K562 (cell line): ENCODE measurements around the gene PFKL. TPM values are rescaled to one million over a fixed set of nuclear protein-coding genes. Genes with fewer than 3 reads are reported as not detected.

Source experiments
- CCNT2 ChIP-seq: IDR thresholded peaks from 2 replicates; pipeline ENCODE4 v1.6.1; 2011; ENCODE audit warnings: borderline replicate concordance, low read depth, mild to moderate bottlenecking, moderate library complexity, mixed read lengths, low read length; ENCODE audit not compliant: insufficient read length; ENCODE audit errors: extremely low read depth
- CEBPG ChIP-seq, 3 experiments: fragments of 200-800 bp in 1 of 3; sonication (Bioruptor generic) in 1 of 3; sonication (generic) in 1 of 3; formaldehyde crosslinking in 1 of 3; IDR thresholded peaks in 2 of 3; conservative IDR thresholded peaks in 1 of 3; 2 replicates each; pipeline versions ENCODE4 v1.6.1 to v1.8.0; 2016 to 2022; ENCODE audit warnings: missing compliant biosample characterization in 2 of 3, missing genetic modification characterization in 2 of 3, mild to moderate bottlenecking in 1 of 3, missing genetic modification reagents in 1 of 3
- EP400 ChIP-seq: fragments of 450-650 bp; IDR thresholded peaks from 2 replicates; pipeline ENCODE4 v1.6.1; 2017; ENCODE audit warnings: antibody characterized with exemption, mild to moderate bottlenecking, moderate library complexity
- GTF2E2 ChIP-seq: fragments of 200-800 bp; sonication (Bioruptor generic); IDR thresholded peaks from 2 replicates; pipeline ENCODE4 v1.6.1; 2016; ENCODE audit warnings: missing genetic modification characterization, missing compliant biosample characterization
- KAT8 ChIP-seq: fragments of 450-650 bp; IDR thresholded peaks from 2 replicates; pipeline ENCODE4 v1.6.1; 2016; ENCODE audit warnings: low read depth, mild to moderate bottlenecking
- KHSRP ChIP-seq: fragments of 450-650 bp; IDR thresholded peaks from 2 replicates; pipeline ENCODE4 v1.6.1; 2017
- RAD21 ChIP-seq, 2 experiments: fragments of 250-450 bp in 1 of 2; fragments of 450-650 bp in 1 of 2; sonication (Bioruptor Pico) in 1 of 2; formaldehyde crosslinking in 1 of 2; IDR thresholded peaks in 1 of 2; conservative IDR thresholded peaks in 1 of 2; 2 replicates each; pipeline versions ENCODE4 v1.4.0 to v1.8.0; 2020 to 2022; ENCODE audit warnings: mild to moderate bottlenecking in 2 of 2, moderate library complexity in 1 of 2
- RB1 ChIP-seq: fragments of 450-650 bp; IDR thresholded peaks from 2 replicates; pipeline ENCODE4 v1.6.1; 2017; ENCODE audit warnings: low read depth, mild to moderate bottlenecking
- SAFB ChIP-seq: fragments of 200-400 bp; formaldehyde crosslinking; IDR thresholded peaks from 2 replicates; pipeline ENCODE4 v1.6.1; 2017; ENCODE audit warnings: low read depth, low read length, borderline replicate concordance
- ZNF717 ChIP-seq: fragments of 250-450 bp; sonication (Bioruptor Pico); IDR thresholded peaks from 2 replicates; pipeline ENCODE4 v1.5.0; 2021
- polyA plus RNA-seq, 8 experiments: library from polyadenylated mRNA; depleted of rRNA in 4 of 8; stranded (reverse) in 5 of 8; unstranded in 3 of 8; fragments of >200 nt; fragmentation: Nextera tagmentation in 2 of 8; fragmentation: Illumina TruSeq in 1 of 8; extraction: Ambion mirVana in 2 of 8; extraction: Trizol in 1 of 8; gene quantifications; 2 replicates each; pipeline versions ENCODE4 v1.2.1 to v1.2.3, GENCODE V29; 2011 to 2014; ENCODE audit warnings: inconsistent platforms in 1 of 8, missing spikeins in 1 of 8
- total RNA-seq, 7 experiments: library from RNA; depleted of rRNA in 6 of 7; stranded (reverse); fragments of >200 nt in 6 of 7; fragmentation: Illumina TruSeq in 2 of 7; extraction: Trizol in 2 of 7; gene quantifications; 2 replicates each; pipeline versions ENCODE4 v1.2.1 to v1.2.3, GENCODE V29; 2011 to 2021; ENCODE audit warnings: low replicate concordance in 1 of 7
- TF ChIP-seq, protein P1 (sequence below): IDR thresholded peaks from 2 replicates; pipeline ENCODE4 v1.6.1; 2011; ENCODE audit warnings: borderline replicate concordance, low read depth, mild to moderate bottlenecking, moderate library complexity, low read length; ENCODE audit not compliant: insufficient read depth, poor library complexity, severe bottlenecking
- TF ChIP-seq, protein P2 (sequence below): fragments of 250-450 bp; sonication (Bioruptor Pico); IDR thresholded peaks from 2 replicates; pipeline ENCODE4 v1.5.0; 2022; ENCODE audit warnings: mild to moderate bottlenecking
- TF ChIP-seq, protein P3 (sequence below): IDR thresholded peaks from 3 replicates; pipeline ENCODE4 v1.6.1; 2011; ENCODE audit warnings: borderline replicate concordance, mild to moderate bottlenecking, moderate library complexity; ENCODE audit not compliant: insufficient read length; ENCODE audit errors: extremely low read depth
- TF ChIP-seq, protein P4 (sequence below): fragments of 450-650 bp; IDR thresholded peaks from 2 replicates; pipeline ENCODE4 v1.6.1; 2014; ENCODE audit warnings: low read depth, mild to moderate bottlenecking, moderate library complexity, borderline replicate concordance
- TF ChIP-seq, protein P5 (sequence below): sonication (generic); formaldehyde crosslinking; IDR thresholded peaks from 2 replicates; pipeline ENCODE4 v1.8.0; 2022; ENCODE audit warnings: missing genetic modification reagents, mild to moderate bottlenecking, moderate library complexity, borderline replicate concordance

Gene PFKL
- total and polyA plus RNA-seq, 9 of the 15 experiments (the other 6 are each of a cell fraction or from before 2014, with no cell fraction given), result 1.1 to 124 (median 45.6) TPM

DNA sequence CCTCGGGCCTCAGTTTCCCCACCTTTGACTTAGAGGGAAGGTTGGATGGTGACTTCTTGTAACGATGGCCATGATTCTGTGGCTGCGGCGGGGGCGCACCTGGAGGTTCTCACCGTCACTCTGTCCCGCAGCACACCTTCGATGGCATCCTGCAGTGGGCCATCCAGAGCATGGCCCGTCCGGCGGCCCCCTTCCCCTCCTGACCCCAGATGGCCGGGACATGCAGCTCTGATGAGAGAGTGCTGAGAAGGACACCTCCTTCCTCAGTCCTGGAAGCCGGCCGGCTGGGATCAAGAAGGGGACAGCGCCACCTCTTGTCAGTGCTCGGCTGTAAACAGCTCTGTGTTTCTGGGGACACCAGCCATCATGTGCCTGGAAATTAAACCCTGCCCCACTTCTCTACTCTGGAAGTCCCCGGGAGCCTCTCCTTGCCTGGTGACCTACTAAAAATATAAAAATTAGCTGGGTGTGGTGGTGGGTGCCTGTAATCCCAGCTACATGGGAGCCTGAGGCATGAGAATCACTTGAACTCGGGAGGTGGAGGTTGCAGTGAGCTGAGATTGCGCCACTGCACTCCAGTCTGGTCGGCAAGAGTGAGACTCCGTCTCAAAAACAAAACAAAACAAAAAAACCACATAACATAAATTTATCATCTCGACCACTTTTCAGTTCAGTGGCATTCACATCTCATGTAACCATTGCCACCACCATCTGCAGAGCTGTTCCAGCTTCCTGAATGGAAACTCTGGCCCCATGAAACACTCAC lies 2.1 kb upstream of the PFKL start (continued):
- TF ChIP-seq, protein P1, sequence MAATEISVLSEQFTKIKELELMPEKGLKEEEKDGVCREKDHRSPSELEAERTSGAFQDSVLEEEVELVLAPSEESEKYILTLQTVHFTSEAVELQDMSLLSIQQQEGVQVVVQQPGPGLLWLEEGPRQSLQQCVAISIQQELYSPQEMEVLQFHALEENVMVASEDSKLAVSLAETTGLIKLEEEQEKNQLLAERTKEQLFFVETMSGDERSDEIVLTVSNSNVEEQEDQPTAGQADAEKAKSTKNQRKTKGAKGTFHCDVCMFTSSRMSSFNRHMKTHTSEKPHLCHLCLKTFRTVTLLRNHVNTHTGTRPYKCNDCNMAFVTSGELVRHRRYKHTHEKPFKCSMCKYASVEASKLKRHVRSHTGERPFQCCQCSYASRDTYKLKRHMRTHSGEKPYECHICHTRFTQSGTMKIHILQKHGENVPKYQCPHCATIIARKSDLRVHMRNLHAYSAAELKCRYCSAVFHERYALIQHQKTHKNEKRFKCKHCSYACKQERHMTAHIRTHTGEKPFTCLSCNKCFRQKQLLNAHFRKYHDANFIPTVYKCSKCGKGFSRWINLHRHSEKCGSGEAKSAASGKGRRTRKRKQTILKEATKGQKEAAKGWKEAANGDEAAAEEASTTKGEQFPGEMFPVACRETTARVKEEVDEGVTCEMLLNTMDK, result no peak
- TF ChIP-seq EP400, result no peak
- no peak for TF ChIP-seq KAT8
- TF ChIP-seq SAFB, result no peak
- TF ChIP-seq RB1, result peak; percentile 79; the same call in 1 of the 2 replicates
- TF ChIP-seq CCNT2, result no peak
- TF ChIP-seq, protein P2, sequence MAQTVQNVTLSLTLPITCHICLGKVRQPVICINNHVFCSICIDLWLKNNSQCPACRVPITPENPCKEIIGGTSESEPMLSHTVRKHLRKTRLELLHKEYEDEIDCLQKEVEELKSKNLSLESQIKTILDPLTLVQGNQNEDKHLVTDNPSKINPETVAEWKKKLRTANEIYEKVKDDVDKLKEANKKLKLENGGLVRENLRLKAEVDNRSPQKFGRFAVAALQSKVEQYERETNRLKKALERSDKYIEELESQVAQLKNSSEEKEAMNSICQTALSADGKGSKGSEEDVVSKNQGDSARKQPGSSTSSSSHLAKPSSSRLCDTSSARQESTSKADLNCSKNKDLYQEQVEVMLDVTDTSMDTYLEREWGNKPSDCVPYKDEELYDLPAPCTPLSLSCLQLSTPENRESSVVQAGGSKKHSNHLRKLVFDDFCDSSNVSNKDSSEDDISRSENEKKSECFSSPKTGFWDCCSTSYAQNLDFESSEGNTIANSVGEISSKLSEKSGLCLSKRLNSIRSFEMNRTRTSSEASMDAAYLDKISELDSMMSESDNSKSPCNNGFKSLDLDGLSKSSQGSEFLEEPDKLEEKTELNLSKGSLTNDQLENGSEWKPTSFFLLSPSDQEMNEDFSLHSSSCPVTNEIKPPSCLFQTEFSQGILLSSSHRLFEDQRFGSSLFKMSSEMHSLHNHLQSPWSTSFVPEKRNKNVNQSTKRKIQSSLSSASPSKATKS, result no peak
- TF ChIP-seq, protein P3, sequence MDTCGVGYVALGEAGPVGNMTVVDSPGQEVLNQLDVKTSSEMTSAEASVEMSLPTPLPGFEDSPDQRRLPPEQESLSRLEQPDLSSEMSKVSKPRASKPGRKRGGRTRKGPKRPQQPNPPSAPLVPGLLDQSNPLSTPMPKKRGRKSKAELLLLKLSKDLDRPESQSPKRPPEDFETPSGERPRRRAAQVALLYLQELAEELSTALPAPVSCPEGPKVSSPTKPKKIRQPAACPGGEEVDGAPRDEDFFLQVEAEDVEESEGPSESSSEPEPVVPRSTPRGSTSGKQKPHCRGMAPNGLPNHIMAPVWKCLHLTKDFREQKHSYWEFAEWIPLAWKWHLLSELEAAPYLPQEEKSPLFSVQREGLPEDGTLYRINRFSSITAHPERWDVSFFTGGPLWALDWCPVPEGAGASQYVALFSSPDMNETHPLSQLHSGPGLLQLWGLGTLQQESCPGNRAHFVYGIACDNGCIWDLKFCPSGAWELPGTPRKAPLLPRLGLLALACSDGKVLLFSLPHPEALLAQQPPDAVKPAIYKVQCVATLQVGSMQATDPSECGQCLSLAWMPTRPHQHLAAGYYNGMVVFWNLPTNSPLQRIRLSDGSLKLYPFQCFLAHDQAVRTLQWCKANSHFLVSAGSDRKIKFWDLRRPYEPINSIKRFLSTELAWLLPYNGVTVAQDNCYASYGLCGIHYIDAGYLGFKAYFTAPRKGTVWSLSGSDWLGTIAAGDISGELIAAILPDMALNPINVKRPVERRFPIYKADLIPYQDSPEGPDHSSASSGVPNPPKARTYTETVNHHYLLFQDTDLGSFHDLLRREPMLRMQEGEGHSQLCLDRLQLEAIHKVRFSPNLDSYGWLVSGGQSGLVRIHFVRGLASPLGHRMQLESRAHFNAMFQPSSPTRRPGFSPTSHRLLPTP, result no peak
- TF ChIP-seq, protein P4, sequence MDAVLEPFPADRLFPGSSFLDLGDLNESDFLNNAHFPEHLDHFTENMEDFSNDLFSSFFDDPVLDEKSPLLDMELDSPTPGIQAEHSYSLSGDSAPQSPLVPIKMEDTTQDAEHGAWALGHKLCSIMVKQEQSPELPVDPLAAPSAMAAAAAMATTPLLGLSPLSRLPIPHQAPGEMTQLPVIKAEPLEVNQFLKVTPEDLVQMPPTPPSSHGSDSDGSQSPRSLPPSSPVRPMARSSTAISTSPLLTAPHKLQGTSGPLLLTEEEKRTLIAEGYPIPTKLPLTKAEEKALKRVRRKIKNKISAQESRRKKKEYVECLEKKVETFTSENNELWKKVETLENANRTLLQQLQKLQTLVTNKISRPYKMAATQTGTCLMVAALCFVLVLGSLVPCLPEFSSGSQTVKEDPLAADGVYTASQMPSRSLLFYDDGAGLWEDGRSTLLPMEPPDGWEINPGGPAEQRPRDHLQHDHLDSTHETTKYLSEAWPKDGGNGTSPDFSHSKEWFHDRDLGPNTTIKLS, result no peak
- TF ChIP-seq KHSRP, result no peak
- no peak for TF ChIP-seq ZNF717 (CRISPR knock-in tag)
- TF ChIP-seq, protein P5, sequence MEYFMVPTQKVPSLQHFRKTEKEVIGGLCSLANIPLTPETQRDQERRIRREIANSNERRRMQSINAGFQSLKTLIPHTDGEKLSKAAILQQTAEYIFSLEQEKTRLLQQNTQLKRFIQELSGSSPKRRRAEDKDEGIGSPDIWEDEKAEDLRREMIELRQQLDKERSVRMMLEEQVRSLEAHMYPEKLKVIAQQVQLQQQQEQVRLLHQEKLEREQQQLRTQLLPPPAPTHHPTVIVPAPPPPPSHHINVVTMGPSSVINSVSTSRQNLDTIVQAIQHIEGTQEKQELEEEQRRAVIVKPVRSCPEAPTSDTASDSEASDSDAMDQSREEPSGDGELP (CRISPR knock-in tag), result peak; percentile 68; the same call in 1 of the 2 replicates
- peak; percentile 85 to 94 for TF ChIP-seq RAD21 (CRISPR knock-in tag; conservative IDR thresholded peaks at IDR 0.05 in 1 of 2, IDR thresholded peaks at IDR 0.05 in 1 of 2)
- no peak for TF ChIP-seq GTF2E2
- no peak for TF ChIP-seq CEBPG (CRISPR knock-in tag; IDR thresholded peaks at IDR 0.05)
- peak in 1 of 2 experiments; percentile 59; a peak in 2 of 4 replicates for TF ChIP-seq CEBPG (tag; conservative IDR thresholded peaks at IDR 0.05 in 1 of 2, IDR thresholded peaks at IDR 0.05 in 1 of 2)
